Fibroblast of lung (primary cell): ENCODE measurements around the gene MMS22L. TPM values are rescaled to one million over a fixed set of nuclear protein-coding genes. Genes with fewer than 3 reads are reported as not detected.

Experiments used
- DNase-seq, 2 donors: peaks; one replicate each; pipeline versions ENCODE4 v3.0.0 to v3.0.0-alpha.2; 2010; ENCODE audit warnings: low read depth in 2 of 2
- H2AFZ ChIP-seq: 2 replicates; pipeline ENCODE4 v1.5.1; 2012; ENCODE audit warnings: low read length, control low read depth, inconsistent platforms
- H3K27ac ChIP-seq: 2 replicates; pipeline ENCODE4 v1.5.1; 2011; ENCODE audit warnings: low read length, control low read depth; ENCODE audit not compliant: insufficient read depth
- H3K27me3 ChIP-seq: 2 replicates; pipeline ENCODE4 v1.5.1; 2011; ENCODE audit warnings: mild to moderate bottlenecking, low read length; ENCODE audit not compliant: control insufficient read depth, insufficient read depth
- H3K36me3 ChIP-seq: 2 replicates; pipeline ENCODE4 v1.5.1; 2011; ENCODE audit warnings: low read length; ENCODE audit not compliant: control insufficient read depth, insufficient read depth
- H3K4me1 ChIP-seq: 2 replicates; pipeline ENCODE4 v1.5.1; 2011; ENCODE audit warnings: low read length; ENCODE audit not compliant: control insufficient read depth, insufficient read depth; ENCODE audit errors: extremely low read depth
- H3K4me2 ChIP-seq: 2 replicates; pipeline ENCODE4 v1.5.1; 2011; ENCODE audit warnings: low read length, control low read depth; ENCODE audit not compliant: insufficient read depth; ENCODE audit errors: extremely low read depth
- H3K4me3 ChIP-seq, 4 experiments: fragments of 200-600 bp in 1 of 4; sonication (generic) in 1 of 4; replicated peaks in 1 of 4; 2 replicates each; pipeline ENCODE4 v1.5.1; 2011 to 2016; ENCODE audit warnings: low read length in 4 of 4, low read depth in 3 of 4, mild to moderate bottlenecking in 3 of 4, control low read depth in 2 of 4, inconsistent platforms in 1 of 4, mixed read lengths in 1 of 4; ENCODE audit not compliant: insufficient read depth in 1 of 4; ENCODE audit errors: control extremely low read depth in 1 of 4
- H3K79me2 ChIP-seq: 2 replicates; pipeline ENCODE4 v1.5.1; 2012; ENCODE audit warnings: mild to moderate bottlenecking, low read length, inconsistent platforms; ENCODE audit not compliant: control insufficient read depth, insufficient read depth
- H3K9ac ChIP-seq: 2 replicates; pipeline ENCODE4 v1.5.1; 2011; ENCODE audit warnings: mild to moderate bottlenecking, low read length, control low read depth; ENCODE audit not compliant: insufficient read depth
- H3K9me3 ChIP-seq: 2 replicates; pipeline ENCODE4 v1.5.1; 2012; ENCODE audit warnings: low read depth, low read length; ENCODE audit not compliant: control insufficient read depth, insufficient read depth
- H4K20me1 ChIP-seq: 2 replicates; pipeline ENCODE4 v1.5.1; 2011; ENCODE audit warnings: low read length; ENCODE audit not compliant: control insufficient read depth, insufficient read depth; ENCODE audit errors: extremely low read depth
- CTCF ChIP-seq, 2 donors: IDR thresholded peaks in 1 of 2; conservative IDR thresholded peaks in 1 of 2; 1 replicate in 1 of 2; 2 replicates in 1 of 2; pipeline ENCODE4 v1.5.1; 2011 to 2012; ENCODE audit warnings: low read length in 2 of 2, control low read depth in 1 of 2, inconsistent platforms in 1 of 2, low read depth in 1 of 2, mild to moderate bottlenecking in 1 of 2
- EZH2 ChIP-seq: IDR thresholded peaks from 2 replicates; pipeline ENCODE4 v1.5.1; 2012; ENCODE audit warnings: low read length, control low read depth, mild to moderate bottlenecking; ENCODE audit errors: missing control alignments
- polyA plus RNA-seq, 2 donors: library from polyadenylated mRNA; depleted of rRNA in 1 of 2; stranded (reverse) in 1 of 2; unstranded in 1 of 2; fragments of >200 nt; gene quantifications; 2 replicates each; pipeline ENCODE4 v1.2.1, GENCODE V29; 2011 to 2012; ENCODE audit warnings: missing spikeins in 1 of 2
- total RNA-seq: library from RNA; depleted of rRNA; stranded (reverse); fragments of >200 nt; gene quantifications from 2 replicates; pipeline ENCODE4 v1.2.1, GENCODE V29; 2014

MMS22L gene
- total and polyA plus RNA-seq, 2 donors (not counting 1 experiment from before 2014, with no cell fraction given), result 9.5 to 11.1 TPM

GRCh38 chr6:97145691-97146090, 137.3 kb downstream of the MMS22L start:
- Histone ChIP-seq H3K27ac (no peak overlapping the region), H4K20me1 (no peaks in the 10 kb centered on the region), H3K9me3 (no peaks in the 10 kb centered on the region), H3K4me1 (no peaks in the 10 kb centered on the region), H3K27me3 (no peaks in the 10 kb centered on the region), H3K4me2 (no peak overlapping the region), H3K9ac (no peak overlapping the region), H3K36me3 (no peaks in the 10 kb centered on the region), H3K79me2 (no peaks in the 10 kb centered on the region), H3K4me3 (no peak overlapping the region), H2AFZ (no peak overlapping the region)
- no peak for DNase-seq
- TF ChIP-seq CTCF (conservative IDR thresholded peaks at IDR 0.05 in 1 of 2, IDR thresholded peaks at IDR 0.05 in 1 of 2; ENCODE audit: low read depth in 1 of 2, low read length in 2 of 2) (no peak), EZH2 (no peak)

- Histone ChIP-seq H3K4me3 (no peak overlapping the region), H3K9ac (no peak overlapping the region), H4K20me1 (no peaks in the 10 kb centered on the region), H3K27me3 (no peaks in the 10 kb centered on the region), H3K9me3 (no peaks in the 10 kb centered on the region), H3K27ac (no peak overlapping the region), H3K4me1 (no peaks in the 10 kb centered on the region), H3K36me3 (no peaks in the 10 kb centered on the region), H3K4me2 (no peak overlapping the region), H3K79me2 (no peaks in the 10 kb centered on the region), H2AFZ (no peak overlapping the region)
- TF ChIP-seq CTCF (conservative IDR thresholded peaks at IDR 0.05 in 1 of 2, IDR thresholded peaks at IDR 0.05 in 1 of 2; ENCODE audit: low read depth in 1 of 2, low read length in 2 of 2), result no peak
- no peak for TF ChIP-seq EZH2
- no peak for DNase-seq
Observed at GRCh38 chr6:97141756-97142155, 141.3 kb downstream of the MMS22L start.

GRCh38 chr6:97138581-97138980, 144.4 kb downstream of the MMS22L start:
- H3K4me1 ChIP-seq, result no peaks in the 10 kb centered on the region
- H3K9me3 ChIP-seq, result no peaks in the 10 kb centered on the region
- TF ChIP-seq CTCF (conservative IDR thresholded peaks at IDR 0.05 in 1 of 2, IDR thresholded peaks at IDR 0.05 in 1 of 2; ENCODE audit: low read depth in 1 of 2, low read length in 2 of 2) (no peak), EZH2 (no peak)
- no peak overlapping the region for H3K4me2 ChIP-seq
- H3K9ac ChIP-seq, result no peak overlapping the region
- no peak for DNase-seq
- H3K27ac ChIP-seq, result no peak overlapping the region
- H3K4me3 ChIP-seq, result no peak overlapping the region
- no peaks in the 10 kb centered on the region for H4K20me1 ChIP-seq
- no peaks in the 10 kb centered on the region for H3K27me3 ChIP-seq
- H2AFZ ChIP-seq, result no peak overlapping the region
- H3K36me3 ChIP-seq, result no peaks in the 10 kb centered on the region
- no peaks in the 10 kb centered on the region for H3K79me2 ChIP-seq
